ENCODE data around the gene DLGAP1.

DLGAP1 gene

DNA sequence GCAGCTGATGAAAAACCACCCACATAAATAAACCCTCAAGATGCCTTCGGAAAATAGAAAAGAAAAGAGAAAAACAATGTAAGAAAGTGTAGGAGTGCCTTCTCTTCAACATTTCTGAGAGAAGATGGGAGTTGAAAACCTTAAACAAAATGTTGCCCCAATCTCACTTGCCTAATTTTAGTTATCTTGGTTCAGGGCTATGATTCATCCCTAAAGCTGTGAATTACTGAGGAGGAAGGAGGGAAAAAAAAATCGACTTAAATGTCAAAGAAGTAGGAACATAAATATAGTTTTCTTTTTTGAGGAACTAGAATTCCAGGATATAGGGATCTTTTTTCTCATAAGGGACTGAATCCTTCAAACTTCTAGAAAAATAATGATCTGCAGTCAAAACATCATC lies 644.8 kb downstream of the DLGAP1 start:
- no peak for DNase-seq (ENCODE audit: low read depth)

DNA sequence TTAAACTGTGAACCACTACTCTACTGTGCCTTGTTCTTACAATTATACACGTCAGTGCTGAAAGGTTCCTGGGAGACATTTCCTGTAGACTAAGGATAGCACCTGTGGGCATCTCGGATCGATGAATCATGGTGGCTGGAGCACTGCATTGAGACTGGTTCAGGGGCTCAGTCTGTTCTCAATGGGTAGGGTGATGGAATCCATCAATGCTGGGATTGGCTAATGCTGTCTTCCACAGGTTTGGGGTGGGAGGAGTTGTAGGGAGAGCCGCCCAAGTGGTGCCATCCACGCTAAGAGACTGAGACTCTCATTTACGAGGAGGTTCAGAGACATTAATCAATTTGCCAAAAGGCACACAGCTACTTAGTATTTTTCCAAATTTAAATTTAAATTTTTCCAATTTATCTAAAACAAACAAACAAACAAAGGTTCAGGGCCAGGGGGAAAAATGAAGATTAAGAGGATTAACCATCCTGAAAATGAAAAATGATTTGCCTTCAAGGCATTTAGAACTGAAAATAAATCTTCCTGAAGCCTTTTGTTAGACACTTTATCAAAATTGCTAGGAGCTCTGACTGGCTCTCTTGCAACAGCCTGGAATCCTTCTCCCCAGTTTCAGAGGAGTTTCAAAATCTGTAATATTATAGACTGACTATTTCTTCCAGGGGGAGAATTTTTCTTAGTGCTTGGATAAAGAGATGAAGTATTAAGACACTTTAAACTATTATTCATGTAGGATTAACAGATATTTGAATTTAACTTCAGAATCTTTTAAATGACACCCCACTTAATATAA lies 645.9 kb downstream of the DLGAP1 start:
- DNase-seq (ENCODE audit: low read depth) = no peak

DNA sequence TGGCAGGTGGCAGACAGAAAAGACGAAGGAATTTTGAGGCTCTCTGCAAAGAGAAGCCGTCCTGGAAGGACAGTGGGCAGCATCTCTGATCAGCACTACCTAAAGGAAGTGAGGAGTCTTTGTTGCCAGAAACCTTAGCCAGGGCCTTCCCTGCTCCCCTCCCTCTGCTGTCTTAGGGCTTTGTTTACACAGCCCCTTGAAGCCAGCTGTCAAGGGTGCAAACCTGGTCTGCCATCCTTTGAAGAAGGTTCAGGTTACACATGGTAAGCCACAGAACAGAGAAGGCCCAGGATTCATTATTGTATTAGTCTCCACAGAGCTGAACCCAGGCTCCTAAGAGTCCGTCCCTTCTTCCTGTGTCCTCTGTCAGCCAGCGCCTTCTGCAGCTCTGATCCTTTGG lies 648.5 kb downstream of the DLGAP1 start:
- no peak for DNase-seq (ENCODE audit: low read depth)

DNA sequence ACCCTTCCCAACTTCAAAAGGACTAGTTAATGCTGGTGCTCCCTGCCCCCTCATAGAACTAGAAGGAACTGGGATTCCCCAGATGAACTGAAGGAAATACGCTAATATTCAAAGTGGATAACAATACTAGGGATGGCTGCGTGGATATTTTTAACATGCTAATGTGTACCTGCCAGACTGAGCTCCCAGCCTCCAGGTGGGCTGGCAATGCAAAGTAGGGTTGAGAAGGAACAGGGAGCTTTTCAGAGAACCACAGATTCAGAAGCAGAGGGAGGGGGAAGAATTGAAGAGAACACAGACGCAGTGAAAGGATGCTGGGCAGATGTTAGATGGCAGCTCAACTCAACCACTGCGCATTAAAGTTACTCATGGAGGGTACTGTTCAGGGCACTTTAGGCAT lies 650.8 kb downstream of the DLGAP1 start:
- DNase-seq (ENCODE audit: low read depth) = no peak

DNA sequence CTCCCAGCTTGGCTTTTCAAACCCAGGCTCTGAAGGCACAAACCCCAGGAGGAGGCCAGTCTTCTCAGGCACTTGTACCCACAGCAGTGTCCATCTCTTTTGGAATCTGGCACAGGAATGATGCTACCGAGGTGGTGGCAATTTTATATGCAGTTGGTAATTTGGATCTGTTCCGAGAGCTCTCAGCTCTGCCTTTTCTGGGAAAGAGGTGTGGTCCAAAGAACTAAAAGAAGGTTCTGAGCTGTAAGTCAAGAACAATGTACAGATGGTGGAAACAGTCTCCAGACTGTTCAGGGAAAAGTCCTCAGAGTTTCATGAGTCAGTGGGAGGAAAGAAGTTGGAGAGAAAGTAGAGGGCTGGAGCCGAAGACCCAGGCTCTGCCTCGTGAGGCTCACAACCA lies 651.8 kb downstream of the DLGAP1 start:
- DNase-seq (ENCODE audit: low read depth) = no peak

DNA sequence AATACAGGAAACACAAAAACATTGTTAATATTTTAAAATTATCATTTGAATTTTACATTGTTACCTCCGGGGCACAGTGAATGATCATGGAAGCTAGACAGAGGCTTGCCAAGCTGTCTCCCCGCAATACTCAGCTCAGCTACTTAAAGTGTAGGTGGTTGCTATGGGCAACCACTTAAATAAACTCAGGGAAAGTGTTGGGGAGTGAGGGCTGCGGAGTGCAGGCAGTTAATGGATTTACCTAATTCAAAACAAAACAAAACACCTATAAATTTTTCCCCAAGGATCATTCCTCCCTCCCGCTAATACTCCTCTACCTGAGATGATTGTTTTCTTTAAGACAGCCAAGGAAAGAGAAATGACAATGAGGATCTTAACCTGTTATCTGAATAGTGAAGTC lies 655.6 kb downstream of the DLGAP1 start:
- no peak for DNase-seq (ENCODE audit: low read depth)

DNA sequence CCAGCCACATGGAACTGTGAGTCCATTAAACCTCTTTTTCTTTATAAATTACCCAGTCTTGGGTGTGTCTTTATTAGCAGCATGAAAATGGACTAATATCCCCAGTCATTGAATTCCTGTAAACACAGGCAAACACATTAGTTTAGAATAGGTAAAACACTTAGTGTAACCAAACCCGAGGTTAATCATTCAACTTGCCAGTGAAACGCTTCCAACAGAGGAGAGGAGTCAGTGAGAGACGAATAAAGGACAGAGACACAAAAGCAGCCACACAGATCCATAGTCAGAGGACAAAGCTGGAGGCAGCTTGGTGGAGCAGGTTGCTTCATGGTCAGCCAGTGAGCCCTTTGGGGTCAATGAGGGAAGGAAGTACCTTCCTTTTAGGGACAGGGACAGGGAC lies 657.1 kb downstream of the DLGAP1 start:
- no peak for DNase-seq (ENCODE audit: low read depth)

DNA sequence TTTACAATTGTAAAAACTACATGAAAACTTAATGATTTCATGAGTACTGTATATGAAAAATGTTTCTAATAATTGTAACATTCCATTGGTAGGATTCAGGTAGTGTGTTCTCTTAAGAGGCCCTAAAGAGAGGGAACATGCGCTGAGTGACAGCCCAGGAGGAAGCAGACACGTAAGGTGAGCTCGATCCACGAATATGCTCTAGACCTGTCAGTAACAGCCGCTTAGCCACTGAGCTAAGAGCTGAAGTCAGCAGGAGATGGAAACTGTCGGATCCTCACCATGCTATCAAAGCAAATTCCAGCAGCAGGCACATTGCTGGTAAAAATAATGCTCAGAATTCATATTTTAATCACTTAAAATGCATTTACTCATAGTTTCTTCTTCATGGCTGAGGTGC lies 658.7 kb downstream of the DLGAP1 start:
- no peak for DNase-seq (ENCODE audit: low read depth)

DNA sequence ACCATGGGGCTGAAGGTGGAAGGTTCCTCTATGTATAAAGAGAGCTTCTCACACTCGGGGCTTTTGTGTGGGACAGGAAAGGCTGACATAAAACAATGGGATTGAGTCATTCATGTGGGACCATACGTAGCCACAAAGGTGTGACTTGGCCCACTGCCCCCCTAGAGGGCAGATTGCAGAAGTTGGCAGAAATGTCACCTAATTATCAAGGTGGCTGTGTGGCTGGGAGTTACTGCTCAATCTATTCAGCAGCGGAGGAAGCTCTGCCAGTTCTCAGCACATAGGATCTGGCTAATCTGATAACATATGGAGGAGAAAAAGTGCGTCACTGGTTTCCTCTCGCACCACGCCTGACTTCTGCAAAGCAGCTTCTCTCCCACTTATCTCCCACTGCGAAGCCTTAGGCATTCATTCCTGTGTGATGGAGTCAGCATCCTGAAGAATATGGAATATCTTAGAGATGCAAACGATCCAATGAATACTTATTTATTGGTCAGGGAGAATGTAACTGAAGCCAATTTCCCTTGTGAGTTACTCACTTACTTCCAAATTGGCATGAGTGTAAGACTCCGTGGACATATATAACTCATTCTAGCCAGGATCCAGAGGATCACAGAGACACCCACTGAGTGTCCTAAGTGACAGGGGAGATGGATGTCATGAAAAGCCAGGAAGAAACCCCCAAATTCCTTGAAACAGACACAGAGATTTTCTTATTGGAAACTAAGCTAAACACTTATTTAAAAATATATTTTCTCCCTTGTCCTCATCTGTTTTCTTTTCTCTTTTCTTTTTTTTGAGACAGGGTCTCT lies 660.4 kb downstream of the DLGAP1 start:
- no peak for DNase-seq (ENCODE audit: low read depth)

DNA sequence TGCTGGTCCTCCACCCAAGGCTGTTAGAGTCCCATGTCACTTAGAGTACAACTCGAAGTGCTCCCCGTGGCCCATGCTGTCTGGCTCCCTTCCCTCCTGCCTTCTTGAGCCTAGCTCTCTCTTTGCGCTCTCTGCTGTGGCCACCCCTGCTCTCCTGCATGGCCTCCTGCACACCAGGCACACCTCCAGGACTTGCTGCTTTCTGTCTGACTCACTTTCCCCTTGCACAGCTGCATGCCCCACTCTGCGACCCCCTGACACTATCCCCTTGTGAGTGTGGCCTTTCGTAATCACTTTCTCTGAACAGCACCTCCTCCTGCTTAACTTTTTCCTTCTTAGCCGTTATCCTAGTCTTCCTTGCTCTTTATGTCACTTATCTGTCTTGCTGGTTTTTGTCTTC lies 661.6 kb downstream of the DLGAP1 start:
- DNase-seq (ENCODE audit: low read depth) = no peak

DNA sequence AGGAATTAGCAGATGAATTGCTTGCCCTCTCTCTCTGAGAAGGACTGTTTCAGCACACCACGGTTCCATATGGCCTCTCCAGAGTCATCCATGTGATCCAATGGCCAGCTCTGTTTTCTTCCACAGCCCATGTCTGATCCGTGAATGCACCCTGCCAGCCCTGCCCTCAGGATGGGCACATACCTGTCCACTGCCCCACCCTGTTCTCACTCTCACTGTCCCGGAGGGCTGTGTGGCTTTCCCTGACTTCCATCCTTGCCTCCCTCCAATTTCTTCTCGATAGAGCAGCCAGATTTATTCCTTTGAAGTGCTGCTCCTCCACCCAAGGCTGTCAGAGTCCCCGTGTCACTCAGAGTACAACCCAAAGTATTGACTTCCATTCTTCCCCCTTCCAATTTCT lies 662.0 kb downstream of the DLGAP1 start:
- no peak for DNase-seq (ENCODE audit: low read depth)

DNA sequence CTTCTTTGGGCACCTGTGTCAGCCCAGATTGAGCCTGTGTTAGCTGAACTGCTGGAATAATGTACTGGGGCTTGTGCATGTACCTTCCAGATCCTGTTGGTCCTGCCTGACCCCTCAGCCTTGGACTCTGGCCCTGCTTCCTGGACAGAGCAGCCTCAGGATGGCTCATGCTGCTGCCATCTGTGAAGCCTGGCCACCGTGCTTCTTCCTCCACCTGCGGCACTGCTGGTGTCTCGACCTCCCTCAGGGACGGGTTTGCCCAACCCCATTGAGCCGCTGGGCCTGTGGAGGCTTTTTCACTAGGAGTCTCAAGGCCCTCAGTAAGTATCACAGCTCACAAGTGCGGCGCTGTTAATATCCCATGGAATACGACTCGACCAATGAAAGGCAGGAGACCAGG lies 662.4 kb downstream of the DLGAP1 start:
- no peak for DNase-seq (ENCODE audit: low read depth)

DNA sequence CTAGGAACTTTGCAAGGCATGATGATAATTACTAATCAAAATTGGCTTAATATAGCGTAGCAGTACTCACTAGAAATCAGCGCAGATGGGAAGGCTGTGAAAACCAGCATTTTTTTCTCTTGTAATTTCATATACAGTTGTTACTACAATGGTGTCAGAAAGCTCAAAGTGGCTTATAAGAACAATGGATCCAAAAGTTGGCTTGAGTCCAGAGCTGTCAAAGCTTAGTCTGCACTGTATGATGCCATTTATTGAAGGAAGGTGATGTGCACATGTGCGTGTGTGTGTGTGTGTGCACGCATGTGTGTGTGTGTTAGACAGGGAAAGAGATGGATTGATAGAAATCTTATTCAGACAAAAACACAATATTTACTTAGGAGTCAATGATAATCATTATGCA lies 663.9 kb downstream of the DLGAP1 start:
- DNase-seq (ENCODE audit: low read depth) = no peak

DNA sequence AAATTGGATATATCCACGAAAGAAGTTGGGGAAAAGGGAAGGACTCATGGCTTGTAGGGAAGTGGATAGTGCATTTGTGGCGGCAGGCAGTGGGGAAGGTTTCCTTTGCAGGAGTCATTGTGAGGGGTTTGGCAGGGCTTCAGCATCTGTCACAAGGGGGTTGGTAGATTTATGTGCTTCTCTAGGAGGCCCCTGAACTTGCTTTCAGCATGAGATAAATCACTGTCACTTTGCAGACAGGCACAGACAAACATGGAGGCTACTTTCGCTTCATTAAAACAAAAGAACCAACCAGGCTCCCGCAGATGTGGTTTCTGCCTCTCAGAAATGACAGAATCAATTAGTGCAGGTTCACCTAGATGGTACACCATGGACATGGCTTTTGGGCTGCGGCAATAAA lies 664.4 kb downstream of the DLGAP1 start:
- no peak for DNase-seq (ENCODE audit: low read depth)

DNA sequence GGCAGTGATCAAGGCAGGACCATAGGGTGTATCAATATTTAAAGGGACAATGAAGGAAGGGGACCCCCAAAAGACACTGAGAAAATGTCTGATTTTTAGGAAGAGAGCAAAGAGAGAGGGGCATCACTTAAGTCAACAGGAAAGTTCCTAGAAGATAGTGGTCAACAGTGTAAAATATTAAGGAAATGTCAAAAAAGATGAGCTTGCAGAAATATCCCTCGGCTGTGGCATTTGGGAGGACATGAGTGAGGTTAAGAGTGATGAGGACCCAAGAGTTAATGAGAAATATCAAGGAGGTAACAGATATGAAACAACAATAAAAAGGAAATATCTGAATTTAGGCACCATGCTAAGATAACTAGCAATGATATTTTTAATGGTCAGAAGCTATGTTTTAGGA lies 665.6 kb downstream of the DLGAP1 start:
- DNase-seq (ENCODE audit: low read depth) = no peak

DNA sequence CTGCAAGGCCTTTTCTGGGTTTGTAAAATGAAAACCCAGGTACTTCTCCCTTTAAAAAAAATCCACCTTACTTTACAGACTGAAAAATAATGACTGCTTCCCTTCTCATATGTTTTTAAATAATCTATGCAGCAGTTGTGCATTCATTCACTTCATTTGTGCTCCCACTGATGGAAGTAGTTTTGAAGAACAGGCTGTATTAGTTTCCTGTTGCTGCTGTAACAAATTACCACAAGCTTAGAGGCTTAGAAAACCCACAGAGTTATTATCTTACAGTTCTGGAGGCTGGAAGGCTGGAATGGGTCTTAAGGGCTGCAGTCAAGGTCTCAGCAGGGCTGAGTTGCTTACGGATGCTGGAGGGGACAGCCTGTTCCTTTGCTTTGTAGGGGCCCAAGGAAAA lies 670.2 kb downstream of the DLGAP1 start:
- no peak for DNase-seq (ENCODE audit: low read depth)

DNA sequence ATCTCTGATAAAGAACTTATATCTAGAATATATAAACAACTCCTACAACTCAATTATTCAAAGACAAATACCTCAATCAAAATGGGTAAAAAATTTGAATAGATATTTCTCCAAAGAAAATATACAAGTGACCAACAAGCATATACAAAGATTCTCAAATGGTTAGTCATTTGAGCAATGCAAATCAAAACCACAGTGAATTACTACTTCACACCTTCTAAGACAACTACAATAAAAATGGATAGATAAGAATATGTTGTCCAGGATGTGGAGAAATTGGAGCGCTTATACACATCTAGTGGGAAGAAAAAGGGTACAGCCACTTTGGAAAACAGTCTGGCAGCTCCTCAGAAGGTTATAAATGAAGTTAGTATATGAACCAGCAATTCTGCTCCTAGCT lies 672.2 kb downstream of the DLGAP1 start:
- no peak for DNase-seq (ENCODE audit: low read depth)

DNA sequence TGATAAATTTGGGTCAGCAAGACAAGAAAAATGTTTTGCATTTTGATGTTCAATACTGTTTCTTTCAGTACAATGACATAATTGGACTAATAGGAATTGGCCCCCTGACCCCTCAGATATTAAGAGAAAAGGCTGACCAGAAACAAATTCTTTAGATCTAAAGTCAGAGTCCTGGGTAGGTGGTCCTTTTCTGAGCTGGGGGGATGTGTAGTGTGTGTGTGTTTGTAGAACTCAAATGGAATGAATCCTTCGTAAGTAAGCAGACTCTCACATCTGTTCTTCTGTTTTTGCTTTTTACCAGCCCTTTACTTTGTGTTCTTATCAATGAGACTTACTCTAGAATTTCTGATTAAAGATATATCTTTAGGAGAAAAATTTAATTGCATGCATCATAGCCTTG lies 677.4 kb downstream of the DLGAP1 start:
- DNase-seq (ENCODE audit: low read depth) = no peak

DNA sequence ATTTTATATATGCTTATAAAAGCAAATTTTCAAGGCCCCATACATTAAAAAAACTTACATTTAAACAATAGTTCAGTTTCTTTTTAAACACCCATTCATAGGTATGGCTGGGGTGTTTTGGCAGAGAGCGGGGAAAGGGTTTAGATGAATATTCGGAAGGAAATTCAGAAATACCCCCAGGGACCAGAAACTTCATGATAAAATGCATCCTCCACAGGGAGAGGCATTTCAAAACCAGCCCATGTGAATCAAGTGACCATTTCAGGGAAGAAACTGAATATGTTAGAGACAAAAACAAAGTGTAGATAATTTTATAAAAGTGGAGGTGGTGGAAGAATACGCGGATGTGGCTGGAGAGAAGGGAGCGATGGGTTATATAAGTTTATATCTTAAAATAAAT lies 678.0 kb downstream of the DLGAP1 start:
- DNase-seq (ENCODE audit: low read depth) = no peak

DNA sequence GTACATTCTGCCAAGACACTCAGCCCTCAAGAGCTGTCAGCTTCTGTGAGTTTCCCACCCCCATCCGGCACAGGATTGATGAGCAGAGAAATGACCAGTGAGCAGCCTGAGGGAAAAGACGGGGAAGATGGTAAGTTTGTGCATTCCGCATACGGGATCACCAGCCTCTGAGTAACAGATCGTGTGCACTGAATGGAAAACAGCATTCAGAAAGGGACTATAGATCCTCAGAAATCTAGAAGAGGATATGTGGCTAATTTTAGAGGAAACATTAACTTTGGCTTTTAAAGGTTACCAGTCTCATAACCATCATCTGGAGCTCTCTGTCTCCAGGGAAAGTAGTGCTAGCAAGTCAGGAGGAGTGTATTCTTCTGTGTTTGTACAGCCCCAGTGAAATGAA lies 679.1 kb downstream of the DLGAP1 start:
- no peak for DNase-seq (ENCODE audit: low read depth)

DNA sequence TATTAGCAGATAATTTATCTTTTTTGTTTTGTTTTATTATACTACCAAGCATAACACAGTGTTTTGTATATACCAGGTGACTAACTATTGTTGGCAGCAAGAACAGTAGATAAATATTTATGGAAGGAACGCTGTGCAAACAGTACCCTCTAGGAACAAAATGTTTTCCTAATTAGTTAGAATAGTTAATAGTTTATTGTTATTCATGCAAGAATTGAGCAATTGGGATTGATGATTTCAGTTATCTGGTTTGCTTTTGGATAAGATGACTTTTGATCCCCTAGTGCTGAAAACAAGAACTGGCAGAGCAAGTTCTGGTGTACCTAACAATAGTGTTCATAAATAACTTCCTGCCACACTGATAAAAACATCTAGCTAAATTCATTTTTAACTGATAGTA lies 681.8 kb downstream of the DLGAP1 start:
- no peak for DNase-seq (ENCODE audit: low read depth)

DNA sequence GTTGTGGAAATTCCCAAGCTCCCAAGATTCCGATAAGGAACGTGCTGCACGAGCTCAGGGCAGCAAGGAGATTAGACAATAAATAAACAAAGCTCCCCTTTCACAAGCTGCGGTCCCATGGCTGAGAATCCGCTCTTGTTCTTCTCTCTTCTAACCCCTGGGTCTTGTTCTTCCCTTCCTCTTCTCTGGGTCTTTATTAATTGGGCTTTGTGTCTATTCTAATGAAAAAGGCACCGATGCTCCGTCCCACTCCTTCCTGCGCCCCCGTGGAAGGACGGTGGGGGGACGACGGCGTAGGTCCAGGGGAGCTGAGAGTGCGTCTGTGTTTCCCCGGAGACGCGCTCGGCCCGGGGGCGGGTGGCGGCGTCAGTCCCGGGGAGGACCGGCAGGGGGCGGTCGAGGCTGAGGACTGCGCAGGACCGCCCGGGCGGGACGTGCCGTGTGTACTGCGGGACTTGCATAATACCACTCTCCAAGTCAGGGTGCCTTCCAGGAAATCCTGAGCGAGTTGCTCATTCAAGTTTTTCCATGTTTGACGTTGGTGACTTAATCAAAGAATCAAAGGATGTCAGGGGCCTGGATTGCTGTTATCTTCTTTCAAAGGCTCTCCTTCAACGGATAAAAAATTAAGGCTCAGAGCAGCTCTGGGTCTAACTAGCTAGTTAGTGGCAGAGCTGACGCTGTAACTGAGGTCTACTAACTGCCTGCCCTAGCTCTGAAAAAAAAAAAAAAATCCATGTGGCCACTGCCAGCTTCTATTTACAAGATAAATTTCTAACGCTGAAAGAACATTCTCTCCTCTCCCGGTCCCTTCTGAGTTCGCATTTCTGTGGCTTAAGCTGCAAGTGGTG lies 683.8 kb downstream of the DLGAP1 start:
- peak; percentile 11 for DNase-seq (ENCODE audit: low read depth)

DNA sequence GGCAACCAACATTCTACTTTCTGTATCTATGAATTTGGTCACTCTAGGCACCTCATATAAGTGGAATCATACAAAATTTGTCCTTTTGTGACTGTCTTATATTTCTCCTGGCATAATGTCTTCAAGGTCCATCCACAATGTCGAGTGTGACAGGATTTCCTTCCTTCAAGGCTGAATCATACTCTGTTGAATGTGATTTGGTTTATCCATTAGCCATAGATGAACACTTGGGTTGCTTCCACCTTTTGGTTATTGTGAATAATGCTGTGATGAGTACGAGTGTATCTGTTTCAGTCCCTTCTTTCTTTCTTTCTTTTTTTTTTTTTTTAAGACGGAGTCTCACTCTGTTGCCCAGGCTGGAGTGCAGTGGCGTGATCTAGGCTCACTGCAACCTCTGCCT lies 693.8 kb downstream of the DLGAP1 start:
- DNase-seq (ENCODE audit: low read depth) = no peak

Measured in T-helper 22 cell (primary cell).